HCT116 (cell line): ENCODE measurements around the gene SCAF8. TPM values are rescaled to one million over a fixed set of nuclear protein-coding genes. Genes with fewer than 3 reads are reported as not detected.
A peak's percentile ranks its signal among the peaks of the same experiment; 100 is the strongest.

ENCODE experiments used
- ATAC-seq: fragments of 200-7000 bp; cut with Tn5 transposase; 2 replicates; pipeline ENCODE4 v1.9.1; 2020; ENCODE audit warnings: mild to moderate bottlenecking, moderate library complexity
- BruUV-seq: library from RNA; stranded (reverse); fragments of 400-500 nt; replicated peaks from 2 replicates; lab custom pipeline; 2021; lab: Mats Ljungman, UMichigan
- CTCF ChIA-PET: fragments of 300-600 bp; sonication (Branson Sonifier 250); formaldehyde crosslinking; loops from one replicate; lab custom pipeline; 2021; ENCODE audit warnings: antibody characterized with exemption; lab: Charles Lee
- POLR2A ChIA-PET: fragments of 300-600, 350-600 bp; sonication (Branson Sonifier 250); formaldehyde crosslinking; loops from one replicate; lab custom pipeline; 2021; ENCODE audit warnings: antibody characterized with exemption; lab: Charles Lee
- RAD21 ChIA-PET, 2 experiments: fragments of 300-600 bp; sonication (Branson Sonifier 250); formaldehyde crosslinking; loops; one replicate each; lab custom pipeline; 2023; ENCODE audit warnings: low total read pairs in 2 of 2; ENCODE audit not compliant: uncharacterized antibody in 2 of 2, unreplicated experiment in 2 of 2, low non-redundant PET in 1 of 2; lab: Charles Lee
- DNase-seq: peaks from one replicate; pipeline ENCODE4 v3.0.0-alpha.2; 2010; ENCODE audit warnings: low read depth, low spot score
- H2AFZ ChIP-seq: fragments of 200-600 bp; shearing (Covaris generic), sonication (generic); 2 replicates; pipeline ENCODE4 v1.6.1; 2017; ENCODE audit warnings: low read depth, mixed run types, mixed read lengths, antibody characterized with exemption, low read length; ENCODE audit not compliant: poor library complexity, severe bottlenecking
- H3K27ac ChIP-seq: 2 replicates; pipeline ENCODE4 v1.5.1; 2012; ENCODE audit warnings: low read depth, low read length
- H3K27me3 ChIP-seq: fragments of 200-600 bp; sonication (generic); 2 replicates; pipeline ENCODE4 v1.6.1; 2016; ENCODE audit warnings: mixed run types, low read length, mixed read lengths; ENCODE audit not compliant: insufficient read depth
- H3K36me3 ChIP-seq, 2 experiments: fragments of 200-500 bp in 1 of 2; fragments of 200-600 bp in 1 of 2; sonication (Bioruptor generic) in 1 of 2; sonication (generic) in 1 of 2; 2 replicates each; pipeline versions ENCODE4 v1.5.1 to v1.6.1; 2014 to 2016; ENCODE audit warnings: low read length in 2 of 2, inconsistent platforms in 1 of 2, mixed read lengths in 1 of 2, mixed run types in 1 of 2; ENCODE audit not compliant: insufficient read depth in 2 of 2, control insufficient read depth in 1 of 2
- H3K4me1 ChIP-seq, 2 experiments: fragments of 200-600 bp in 1 of 2; sonication (generic) in 1 of 2; 2 replicates each; pipeline versions ENCODE4 v1.5.1 to v1.6.1; 2012 to 2017; ENCODE audit warnings: low read length in 2 of 2, inconsistent platforms in 1 of 2, mild to moderate bottlenecking in 1 of 2, mixed read lengths in 1 of 2, mixed run types in 1 of 2, moderate library complexity in 1 of 2; ENCODE audit not compliant: insufficient read depth in 2 of 2, control insufficient read depth in 1 of 2
- H3K4me2 ChIP-seq: fragments of 200-600 bp; sonication (generic); 2 replicates; pipeline ENCODE4 v1.6.1; 2017; ENCODE audit warnings: mixed run types, low read length, mixed read lengths
- H3K4me3 ChIP-seq, 2 experiments: fragments of 200-600 bp in 1 of 2; sonication (generic) in 1 of 2; replicated peaks in 1 of 2; 2 replicates each; pipeline ENCODE4 v1.5.1; 2011 to 2016; ENCODE audit warnings: low read length in 2 of 2, control low read depth in 1 of 2, low read depth in 1 of 2, mild to moderate bottlenecking in 1 of 2, mixed read lengths in 1 of 2, mixed run types in 1 of 2
- H3K79me2 ChIP-seq: fragments of 200-600 bp; sonication (generic); 2 replicates; pipeline ENCODE4 v1.6.1; 2017; ENCODE audit warnings: mild to moderate bottlenecking, mixed run types, low read length, moderate library complexity, mixed read lengths; ENCODE audit not compliant: insufficient read depth
- H3K9ac ChIP-seq: fragments of 200-600 bp; sonication (generic); 2 replicates; pipeline ENCODE4 v1.6.1; 2016; ENCODE audit warnings: low read length, mixed read lengths
- H3K9me2 ChIP-seq: fragments of 200-600 bp; sonication (generic), shearing (Covaris generic); 2 replicates; pipeline ENCODE4 v1.6.1; 2017; ENCODE audit warnings: mixed run types, mild to moderate bottlenecking, moderate library complexity; ENCODE audit not compliant: insufficient read depth
- H3K9me3 ChIP-seq, 2 experiments: fragments of 200-500 bp in 1 of 2; fragments of 200-600 bp in 1 of 2; sonication (Bioruptor generic) in 1 of 2; sonication (generic) in 1 of 2; 2 replicates each; pipeline ENCODE4 v1.6.1; 2014 to 2017; ENCODE audit warnings: low read length in 2 of 2, mixed read lengths in 2 of 2, inconsistent platforms in 1 of 2, low read depth in 1 of 2, mild to moderate bottlenecking in 1 of 2, mixed run types in 1 of 2, moderate library complexity in 1 of 2; ENCODE audit not compliant: control insufficient read depth in 1 of 2, insufficient read depth in 1 of 2
- H4K20me1 ChIP-seq: fragments of 200-600 bp; sonication (generic), shearing (Covaris generic); 2 replicates; pipeline ENCODE4 v1.6.1; 2017; ENCODE audit warnings: mixed run types, mild to moderate bottlenecking, moderate library complexity; ENCODE audit not compliant: insufficient read depth
- CEBPB ChIP-seq: IDR thresholded peaks from 2 replicates; pipeline ENCODE4 v1.6.1; 2012; ENCODE audit warnings: low read depth
- CTCF ChIP-seq, 3 experiments: fragments of 200-600 bp in 1 of 3; sonication (generic) in 1 of 3; IDR thresholded peaks in 2 of 3; conservative IDR thresholded peaks in 1 of 3; 2 replicates each; pipeline ENCODE4 v1.5.1; 2012 to 2017; ENCODE audit warnings: low read depth in 2 of 3, low read length in 2 of 3, antibody characterized with exemption in 1 of 3, borderline replicate concordance in 1 of 3, control low read depth in 1 of 3, mild to moderate bottlenecking in 1 of 3, mixed read lengths in 1 of 3, mixed run types in 1 of 3, moderate library complexity in 1 of 3; ENCODE audit not compliant: insufficient read depth in 1 of 3
- EGR1 ChIP-seq: IDR thresholded peaks from 2 replicates; pipeline ENCODE4 v1.6.1; 2012; ENCODE audit warnings: low read depth
- EZH2 ChIP-seq: fragments of 200-600 bp; sonication (generic); IDR thresholded peaks from 2 replicates; pipeline ENCODE4 v1.6.1; 2017; ENCODE audit warnings: antibody characterized with exemption, mixed run types
- JUND ChIP-seq: IDR thresholded peaks from 2 replicates; pipeline ENCODE4 v1.6.1; 2012
- POLR2A ChIP-seq: IDR thresholded peaks from 2 replicates; pipeline ENCODE4 v1.7.0; 2011; ENCODE audit warnings: borderline replicate concordance; ENCODE audit not compliant: insufficient read depth, insufficient read length; ENCODE audit errors: extremely low read depth
- POLR2AphosphoS5 ChIP-seq: IDR thresholded peaks from 2 replicates; pipeline ENCODE4 v1.6.1; 2011; ENCODE audit warnings: mild to moderate bottlenecking, low read depth, low read length, moderate library complexity
- ZFX ChIP-seq: fragments of 450-650 bp; IDR thresholded peaks from 2 replicates; pipeline ENCODE4 v1.6.1; 2017
- ZNF274 ChIP-seq: fragments of 200-500 bp; sonication (Bioruptor generic); IDR thresholded peaks from 2 replicates; pipeline ENCODE4 v1.6.1; 2014; ENCODE audit warnings: mild to moderate bottlenecking, low read depth, low read length, inconsistent platforms
- intact Hi-C: fragments of 100-400 bp; cut with micrococcal nuclease; formaldehyde crosslinking; loops from 2 replicates; pipeline ENCODE4 v1.10.0; 2022
- total RNA-seq: library from RNA; stranded (reverse); gene quantifications from one replicate; pipeline ENCODE4 v1.2.1, GENCODE V29; 2021; ENCODE audit not compliant: unreplicated experiment
- TF ChIP-seq, protein P1 (sequence below): IDR thresholded peaks from 2 replicates; pipeline ENCODE4 v1.6.1; 2012
- TF ChIP-seq, protein P2 (sequence below): IDR thresholded peaks from 2 replicates; pipeline ENCODE4 v1.6.1; 2011; ENCODE audit warnings: mild to moderate bottlenecking, low read length, moderate library complexity; ENCODE audit not compliant: insufficient replicate concordance; ENCODE audit errors: extremely low read depth

The SCAF8 gene
- total RNA-seq, 1 experiment from 2014 or later = 34.6 TPM

GRCh38 chr6:154796484-154796883 is 63.3 kb downstream of the SCAF8 start:
- Histone ChIP-seq H3K27ac (no peak overlapping the region), H3K4me2 (no peak overlapping the region), H2AFZ (no peak overlapping the region), H3K36me3 (peaks cover 0 to 14% of the 10 kb centered on the region in 2 experiments; a peak in 1 of 4 replicates), H3K27me3 (no peaks in the 10 kb centered on the region), H3K4me3 (no peak overlapping the region), H3K9me2 (no peaks in the 10 kb centered on the region), H3K79me2 (peaks cover 52% of the 10 kb centered on the region), H3K4me1 (peaks cover 4 to 14% of the 10 kb centered on the region in 2 experiments; a peak in 2 of 4 replicates), H3K9me3 (no peaks in the 10 kb centered on the region), H3K9ac (no peak overlapping the region), H4K20me1 (peaks cover 4% of the 10 kb centered on the region)
- ChIA-PET RAD21 (no interaction called here), POLR2A (no interaction called here), CTCF (interaction anchor here (1.1 kb wide), 1 partner anchor 9 kb away, joined by 3 read pairs; no protein-coding TSS in a partner anchor)
- intact Hi-C loops = loop anchor here (5.0 kb wide), 1 partner anchor 644 kb away; no protein-coding TSS in a partner anchor
- TF ChIP-seq CTCF (IDR thresholded peaks at IDR 0.05 in 2 of 3, conservative IDR thresholded peaks at IDR 0.05 in 1 of 3; ENCODE audit: borderline replicate concordance in 1 of 3, insufficient read depth in 1 of 3, low read depth in 2 of 3, low read length in 2 of 3) (no peak), POLR2A (no peak), JUND (no peak), ZNF274 (no peak), CEBPB (no peak), EGR1 (no peak), ZFX (no peak), EZH2 (no peak), POLR2AphosphoS5 (no peak)
- TF ChIP-seq, protein P1, sequence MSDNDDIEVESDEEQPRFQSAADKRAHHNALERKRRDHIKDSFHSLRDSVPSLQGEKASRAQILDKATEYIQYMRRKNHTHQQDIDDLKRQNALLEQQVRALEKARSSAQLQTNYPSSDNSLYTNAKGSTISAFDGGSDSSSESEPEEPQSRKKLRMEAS = no peak
- TF ChIP-seq, protein P2, sequence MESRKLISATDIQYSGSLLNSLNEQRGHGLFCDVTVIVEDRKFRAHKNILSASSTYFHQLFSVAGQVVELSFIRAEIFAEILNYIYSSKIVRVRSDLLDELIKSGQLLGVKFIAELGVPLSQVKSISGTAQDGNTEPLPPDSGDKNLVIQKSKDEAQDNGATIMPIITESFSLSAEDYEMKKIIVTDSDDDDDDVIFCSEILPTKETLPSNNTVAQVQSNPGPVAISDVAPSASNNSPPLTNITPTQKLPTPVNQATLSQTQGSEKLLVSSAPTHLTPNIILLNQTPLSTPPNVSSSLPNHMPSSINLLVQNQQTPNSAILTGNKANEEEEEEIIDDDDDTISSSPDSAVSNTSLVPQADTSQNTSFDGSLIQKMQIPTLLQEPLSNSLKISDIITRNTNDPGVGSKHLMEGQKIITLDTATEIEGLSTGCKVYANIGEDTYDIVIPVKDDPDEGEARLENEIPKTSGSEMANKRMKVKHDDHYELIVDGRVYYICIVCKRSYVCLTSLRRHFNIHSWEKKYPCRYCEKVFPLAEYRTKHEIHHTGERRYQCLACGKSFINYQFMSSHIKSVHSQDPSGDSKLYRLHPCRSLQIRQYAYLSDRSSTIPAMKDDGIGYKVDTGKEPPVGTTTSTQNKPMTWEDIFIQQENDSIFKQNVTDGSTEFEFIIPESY = no peak
- ATAC-seq = peak; percentile 58
- DNase-seq = no peak
- BruUV-seq = no TSS peak
